Central memory CD4-positive, alpha-beta T cell (primary cell): ENCODE results near the gene SUCNR1.
"Not testable (repeated sequence)": the region's sequence is repeated elsewhere in the genome, so short reads cannot be mapped to it uniquely, and the experiment has no call there.

Experiments
- DNase-seq: peaks from one replicate; pipeline ENCODE4 v3.0.0; 2022

SUCNR1 gene

GRCh38 chr3:151874079-151874478 lies 636 bp downstream of the SUCNR1 start:
- not testable (repeated sequence) for DNase-seq

GRCh38 chr3:151875759-151876158 lies 2.3 kb downstream of the SUCNR1 start:
- no peak for DNase-seq

- no peak for DNase-seq
These were observed 3.8 kb downstream of the SUCNR1 start for GRCh38 chr3:151877269-151877668.

GRCh38 chr3:151878465-151878864 lies 5.0 kb downstream of the SUCNR1 start:
- no peak for DNase-seq

- no peak for DNase-seq
These were observed 5.6 kb downstream of the SUCNR1 start for GRCh38 chr3:151879037-151879436.

- no peak for DNase-seq
These were observed 6.4 kb downstream of the SUCNR1 start for GRCh38 chr3:151879679-151880415.

- DNase-seq: no peak
These were observed 6.9 kb downstream of the SUCNR1 start for GRCh38 chr3:151880416-151880690.

- no peak for DNase-seq
These were observed 7.7 kb downstream of the SUCNR1 start for GRCh38 chr3:151881137-151881536.

- DNase-seq: not testable (repeated sequence)
These were observed 12.0 kb downstream of the SUCNR1 start for GRCh38 chr3:151885397-151885796.

GRCh38 chr3:151887450-151888211 lies 14.2 kb downstream of the SUCNR1 start:
- DNase-seq: not testable (repeated sequence)

GRCh38 chr3:151890721-151891141 lies 17.3 kb downstream of the SUCNR1 start:
- no peak for DNase-seq

- no peak for DNase-seq
These were observed 18.3 kb downstream of the SUCNR1 start for GRCh38 chr3:151891721-151892120.

- DNase-seq: no peak
These were observed 20.8 kb downstream of the SUCNR1 start for GRCh38 chr3:151894219-151894618.

- DNase-seq: no peak
These were observed 22.2 kb downstream of the SUCNR1 start for GRCh38 chr3:151895478-151896241.

- no peak for DNase-seq
These were observed 23.0 kb downstream of the SUCNR1 start for GRCh38 chr3:151896246-151897012.

GRCh38 chr3:151898121-151898520 lies 24.7 kb downstream of the SUCNR1 start:
- DNase-seq: not testable (repeated sequence)

GRCh38 chr3:151898564-151899261 lies 25.3 kb downstream of the SUCNR1 start:
- not testable (repeated sequence) for DNase-seq

- DNase-seq: no peak
These were observed 26.6 kb downstream of the SUCNR1 start for GRCh38 chr3:151899996-151900395.

GRCh38 chr3:151900460-151900859 lies 27.0 kb downstream of the SUCNR1 start:
- DNase-seq: no peak

GRCh38 chr3:151900884-151901643 lies 27.6 kb downstream of the SUCNR1 start:
- no peak for DNase-seq

GRCh38 chr3:151901644-151902285 lies 28.3 kb downstream of the SUCNR1 start:
- no peak for DNase-seq
